Activated CD4-positive, alpha-beta T cell treated with anti-CD3 and anti-CD28 coated beads, Interleukin-2, amount 50 U/mL, for 1 hour (primary cell): ENCODE measurements around the gene NRGN.
"Not testable (repeated sequence)": the region's sequence is repeated elsewhere in the genome, so short reads cannot be mapped to it uniquely, and the experiment has no call there.

ENCODE experiments used
- DNase-seq: peaks from one replicate; pipeline ENCODE4 v3.0.0-alpha.2; 2020

NRGN gene

GRCh38 chr11:124758355-124759265, 18.9 kb downstream of the NRGN start:
- peak; percentile 64 for DNase-seq

GRCh38 chr11:124759266-124760204, 19.8 kb downstream of the NRGN start:
- DNase-seq: no peak

- no peak for DNase-seq
Observed at GRCh38 chr11:124760205-124760652, 20.5 kb downstream of the NRGN start.

GRCh38 chr11:124760806-124761205, 21.1 kb downstream of the NRGN start:
- DNase-seq: no peak

- no peak for DNase-seq
Observed at GRCh38 chr11:124761301-124762104, 21.8 kb downstream of the NRGN start.

DNA sequence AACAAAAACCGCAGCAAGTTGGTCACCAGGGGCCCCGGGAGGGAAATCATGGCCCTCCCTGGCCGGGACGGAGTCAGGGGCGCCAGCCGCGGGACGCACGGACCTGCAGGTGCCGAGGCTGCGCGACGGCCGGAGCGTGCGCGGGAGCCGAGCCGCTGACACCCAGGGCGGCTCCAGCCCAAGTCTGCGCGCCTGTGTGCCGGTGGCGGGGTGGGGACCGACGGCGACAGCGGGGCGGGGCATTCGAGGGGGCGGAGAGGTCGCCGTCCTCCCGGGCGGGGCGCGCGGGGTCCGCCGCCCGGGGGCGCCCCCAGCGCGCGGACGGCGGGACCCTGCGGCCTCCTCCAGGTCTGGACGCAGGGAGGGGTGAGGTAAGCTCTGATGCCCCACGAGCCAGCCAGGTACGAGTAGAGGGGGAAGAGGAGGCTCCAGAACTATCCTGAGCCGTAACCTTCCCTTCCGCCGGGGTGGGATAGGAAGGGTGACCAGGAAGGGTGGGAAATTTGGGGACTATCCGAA, 22.4 kb downstream of the NRGN start, which contains the start of gene ESAM:
Gene ESAM (minus strand): TSS at position 186 of the 519 bp plus-strand sequence. CDS start 136 bp downstream, at position 50.
- peak; percentile 69 for DNase-seq

DNA sequence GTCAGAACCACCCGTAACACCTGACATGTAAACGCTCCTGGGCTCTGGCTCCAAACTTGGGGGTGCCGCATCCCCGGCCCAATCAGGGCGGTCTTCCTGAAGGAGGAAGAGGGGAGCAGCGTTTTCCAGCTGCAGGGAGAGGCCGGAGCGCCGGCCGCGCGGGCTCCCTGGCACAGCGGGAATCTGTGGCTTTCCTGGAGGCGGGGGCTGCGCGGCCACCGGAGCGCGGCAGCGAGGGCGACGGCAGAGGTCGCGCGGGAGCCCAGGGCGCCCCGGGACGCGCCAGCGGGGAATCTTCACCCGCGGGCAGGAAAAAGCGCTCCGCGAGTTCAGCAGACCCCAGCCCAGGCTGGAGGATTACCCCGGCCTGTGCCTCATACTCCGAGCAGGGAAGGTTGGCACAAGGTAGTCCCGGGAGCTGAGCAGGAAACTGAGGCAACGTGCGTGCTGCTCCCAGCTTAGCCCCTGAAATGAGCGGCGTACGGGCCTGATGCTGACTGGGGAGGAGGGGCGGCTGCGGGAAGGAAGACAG, 22.9 kb downstream of the NRGN start:
- no peak for DNase-seq

GRCh38 chr11:124763156-124763947, 23.6 kb downstream of the NRGN start:
- DNase-seq: peak; percentile 90

DNA sequence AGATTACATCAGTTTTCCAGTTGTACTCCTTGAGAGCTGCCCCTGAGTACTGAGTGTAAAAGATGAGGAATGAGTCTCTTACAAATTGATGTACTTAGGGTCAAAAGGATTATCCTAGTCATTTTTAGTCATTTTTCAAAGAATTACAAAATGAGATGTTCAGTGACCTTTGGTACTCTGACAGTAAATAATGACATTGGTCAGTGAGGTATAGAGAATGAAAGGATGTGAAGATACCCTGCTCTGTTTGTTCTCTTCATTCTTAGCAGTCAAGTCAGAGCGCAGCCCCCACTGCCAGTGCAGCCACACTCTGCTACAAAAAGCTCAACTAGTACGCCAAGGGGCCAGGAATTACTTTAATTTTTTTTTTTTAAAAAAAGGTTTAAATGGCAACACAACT, 26.4 kb downstream of the NRGN start:
- DNase-seq: no peak

DNA sequence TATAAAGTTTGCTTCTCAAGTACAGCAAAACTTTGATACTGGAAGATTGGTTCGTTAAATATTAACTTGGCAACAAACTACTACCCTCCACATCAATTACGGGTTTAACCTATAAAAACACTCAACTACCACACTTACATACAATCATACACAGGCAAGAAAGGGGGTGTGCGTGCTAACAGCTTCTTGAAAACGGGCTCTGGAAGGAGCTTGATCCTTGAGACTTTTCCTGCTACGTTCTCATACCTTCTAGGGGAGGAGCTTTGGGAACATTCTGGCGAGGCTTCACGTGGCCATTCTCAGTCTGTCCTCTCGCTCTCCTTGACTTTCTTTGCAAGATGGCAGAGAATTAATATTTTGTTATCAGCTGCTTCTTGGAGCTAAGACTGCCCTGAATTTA, 29.2 kb downstream of the NRGN start:
- DNase-seq: no peak

DNA sequence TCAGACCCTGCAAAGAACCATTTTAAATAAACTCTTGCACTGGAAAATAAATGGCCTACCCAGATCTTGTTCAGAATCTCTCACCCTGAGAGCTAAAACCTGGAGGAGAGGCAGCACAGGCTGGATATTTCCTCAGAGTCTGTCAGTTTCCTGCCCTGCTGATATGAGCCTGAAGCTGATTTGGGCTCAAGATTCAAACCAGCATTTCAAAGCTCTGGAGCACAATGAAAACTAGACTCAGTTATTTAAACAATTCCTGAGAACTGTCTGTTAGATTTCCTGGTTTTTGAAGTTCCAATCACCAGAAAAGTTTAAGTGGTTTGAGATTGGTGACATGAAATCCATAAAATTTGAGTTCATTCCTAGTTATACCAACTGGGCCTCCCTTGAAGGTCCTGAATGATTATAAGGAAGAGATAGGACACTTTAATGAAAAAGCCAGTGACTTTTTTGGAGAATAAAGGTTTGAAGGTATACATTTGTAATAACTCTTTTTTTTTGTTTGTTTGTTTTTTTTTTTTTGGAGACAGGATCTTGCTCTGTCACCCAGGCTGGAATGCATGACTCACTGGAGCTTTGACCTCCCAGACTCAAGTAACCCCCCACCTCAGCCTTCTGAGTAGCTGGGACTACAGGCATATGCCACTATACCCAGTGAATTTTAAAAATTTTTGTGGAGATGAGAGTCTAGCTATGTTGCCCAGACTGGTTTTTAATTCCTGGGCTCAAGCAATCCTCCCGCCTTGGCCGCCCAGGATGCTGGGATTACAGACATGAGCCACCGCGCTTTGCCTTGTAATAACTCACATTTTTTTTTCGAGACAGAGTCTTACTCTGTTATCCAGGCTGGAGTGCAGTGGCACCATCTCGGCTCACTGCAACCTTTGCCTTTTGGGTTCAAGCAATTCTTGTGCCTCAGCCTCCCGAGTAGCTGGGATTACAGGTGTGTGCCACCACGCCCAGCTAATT, 30.3 kb downstream of the NRGN start:
- DNase-seq: no peak

DNA sequence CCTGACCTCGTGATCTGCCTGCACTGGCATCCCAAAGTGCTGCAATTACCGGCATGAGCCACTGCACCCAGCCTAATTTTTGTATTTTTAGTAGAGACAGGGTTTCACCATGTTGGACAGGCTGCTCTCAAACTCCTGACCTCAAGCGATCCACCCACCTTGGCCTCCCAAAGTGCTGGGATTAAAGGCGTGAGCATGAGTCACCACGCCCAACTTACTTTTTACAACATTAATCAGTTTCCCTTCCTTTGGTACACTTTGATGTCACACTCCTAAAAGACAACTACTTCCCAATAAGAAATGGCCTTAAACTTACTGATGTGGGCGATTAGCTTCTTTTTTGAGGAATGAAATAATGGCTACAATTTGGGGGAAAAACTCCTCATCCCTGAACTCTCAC, 31.2 kb downstream of the NRGN start:
- DNase-seq: not testable (repeated sequence)

GRCh38 chr11:124776865-124777645, 37.3 kb downstream of the NRGN start:
- no peak for DNase-seq

DNA sequence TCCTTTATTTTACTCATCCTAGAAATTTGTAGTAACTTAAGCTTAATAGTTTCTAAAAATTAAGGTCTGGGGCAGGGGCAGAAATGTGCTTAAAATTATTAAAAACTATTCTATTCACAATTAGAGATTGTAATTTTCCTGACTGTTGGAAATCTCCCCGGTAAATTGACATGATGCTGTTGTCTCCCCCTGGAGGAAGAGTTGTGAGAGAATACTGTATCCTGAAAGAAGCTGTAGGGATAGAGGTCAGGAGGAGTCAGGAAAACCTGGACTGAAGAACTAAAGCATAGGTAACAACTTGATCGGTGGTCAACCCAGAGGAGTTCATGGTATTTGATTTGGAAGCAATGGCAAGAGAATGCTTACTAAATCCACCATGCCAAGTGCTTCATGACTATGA, 38.5 kb downstream of the NRGN start:
- DNase-seq: no peak

DNA sequence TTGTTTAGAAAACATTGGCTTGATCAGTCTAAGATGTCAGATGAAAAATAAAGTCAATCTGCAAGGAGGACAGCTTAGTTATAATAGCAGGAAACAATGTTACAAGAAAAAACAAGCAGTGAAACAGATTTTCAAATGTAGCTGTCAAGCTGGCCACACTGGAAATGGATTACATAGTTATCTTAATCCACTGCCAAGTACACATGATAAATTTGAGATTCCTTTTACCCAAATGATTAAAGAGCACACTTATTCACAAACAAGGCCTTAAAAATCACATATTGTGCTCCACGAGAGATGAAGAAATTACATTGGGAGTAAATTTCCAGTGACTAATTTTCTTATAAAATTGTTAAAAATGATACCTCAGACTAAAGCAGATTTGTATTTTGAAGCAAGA, 39.8 kb downstream of the NRGN start:
- DNase-seq: no peak

DNA sequence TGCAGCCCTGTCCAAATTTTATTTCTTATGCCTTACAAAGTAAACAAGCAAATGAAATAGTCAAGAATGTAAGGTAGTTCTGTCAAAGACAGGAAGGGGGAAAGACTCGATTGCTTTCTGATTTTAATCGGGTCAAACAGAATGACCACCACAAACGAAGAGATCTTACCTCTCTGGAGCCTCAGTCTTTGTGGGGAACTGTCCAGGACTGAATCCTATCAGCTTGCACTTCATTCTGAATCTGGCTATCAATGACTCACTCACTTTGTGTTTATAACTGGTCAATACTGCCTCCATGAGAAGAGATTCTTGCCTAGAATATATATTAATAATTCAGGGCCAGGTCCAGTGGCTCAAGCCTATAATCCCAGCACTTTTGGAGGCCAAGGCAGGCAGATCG, 43.3 kb downstream of the NRGN start:
- DNase-seq: no peak

- DNase-seq: no peak
Observed at GRCh38 chr11:124784051-124784450, 44.3 kb downstream of the NRGN start.

DNA sequence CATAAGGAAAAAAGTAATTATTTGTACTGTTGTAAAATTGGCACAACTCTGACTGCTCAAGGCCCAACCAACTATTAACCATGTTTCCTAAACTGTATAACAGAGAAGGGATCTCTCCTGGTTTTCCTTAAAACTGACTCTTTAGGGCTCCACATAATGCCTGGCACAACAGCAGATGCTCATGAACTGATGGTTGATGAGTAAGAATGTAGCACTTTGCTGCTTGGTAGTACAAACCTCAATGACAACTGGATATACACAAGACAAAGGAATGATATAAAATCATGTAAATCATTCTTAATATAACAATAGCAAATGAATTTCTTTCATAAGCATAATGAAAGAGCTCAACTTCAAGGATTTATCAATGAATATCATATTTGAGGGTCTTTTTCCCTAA, 48.8 kb downstream of the NRGN start:
- DNase-seq: no peak
